Osteocyte (in vitro differentiated cells): ENCODE measurements around the gene GPR152. TPM values are rescaled to one million over a fixed set of nuclear protein-coding genes. Genes with fewer than 3 reads are reported as not detected.

Experiments
- DNase-seq: peaks from one replicate; pipeline ENCODE4 v3.0.0; 2021; ENCODE audit warnings: mixed read lengths; ENCODE audit not compliant: unreplicated experiment; ENCODE audit errors: extremely low spot score
- H3K27ac Mint-ChIP-seq: one replicate; pipeline ENCODE4 v1.8.0; 2021; ENCODE audit warnings: mild to moderate bottlenecking, mixed read lengths; ENCODE audit not compliant: unreplicated experiment
- H3K27me3 Mint-ChIP-seq: one replicate; pipeline ENCODE4 v1.8.0; 2021; ENCODE audit warnings: mixed read lengths; ENCODE audit not compliant: unreplicated experiment
- H3K36me3 Mint-ChIP-seq: one replicate; pipeline ENCODE4 v1.8.0; 2021; ENCODE audit warnings: mixed read lengths; ENCODE audit not compliant: unreplicated experiment
- H3K4me1 Mint-ChIP-seq: one replicate; pipeline ENCODE4 v1.8.0; 2021; ENCODE audit warnings: mixed read lengths; ENCODE audit not compliant: unreplicated experiment
- H3K4me3 Mint-ChIP-seq: one replicate; pipeline ENCODE4 v1.8.0; 2021; ENCODE audit warnings: mild to moderate bottlenecking, moderate library complexity, mixed read lengths; ENCODE audit not compliant: unreplicated experiment
- H3K9me3 Mint-ChIP-seq: one replicate; pipeline ENCODE4 v1.8.0; 2021; ENCODE audit warnings: mixed read lengths; ENCODE audit not compliant: unreplicated experiment
- CTCF ChIP-seq: fragments of 200-600 bp; sonication (generic); IDR thresholded peaks from 2 replicates; pipeline ENCODE4 v1.5.0; 2021; ENCODE audit warnings: antibody characterized with exemption, mild to moderate bottlenecking, moderate library complexity
- total RNA-seq: library from RNA; stranded (reverse); gene quantifications from 2 replicates; pipeline ENCODE4 v1.2.1, GENCODE V29; 2021

The GPR152 gene
- total RNA-seq, 1 donor from 2014 or later, result not detected

GRCh38 chr11:67422891-67423290, 29.6 kb downstream of the GPR152 start:
- TF ChIP-seq CTCF, result no peak
- H3K36me3 Mint-ChIP-seq, result no peaks in the 10 kb centered on the region
- no peaks in the 10 kb centered on the region for H3K27me3 Mint-ChIP-seq
- peaks cover 12% of the 10 kb centered on the region for H3K4me1 Mint-ChIP-seq
- H3K9me3 Mint-ChIP-seq, result no peaks in the 10 kb centered on the region
- H3K4me3 Mint-ChIP-seq, result no peak overlapping the region
- H3K27ac Mint-ChIP-seq, result no peak overlapping the region
- DNase-seq, result no peak

- no peaks in the 10 kb centered on the region for H3K27me3 Mint-ChIP-seq
- TF ChIP-seq CTCF, result no peak
- DNase-seq, result no peak
- H3K9me3 Mint-ChIP-seq, result no peaks in the 10 kb centered on the region
- H3K4me1 Mint-ChIP-seq, result peaks cover 15% of the 10 kb centered on the region
- H3K27ac Mint-ChIP-seq, result peak overlapping the region; percentile 76
- no peaks in the 10 kb centered on the region for H3K36me3 Mint-ChIP-seq
- peak overlapping the region; percentile 70 for H3K4me3 Mint-ChIP-seq
These were observed 31.0 kb downstream of the GPR152 start for GRCh38 chr11:67421430-67422031.

- peaks cover 21% of the 10 kb centered on the region for H3K4me1 Mint-ChIP-seq
- peak; percentile 97 for DNase-seq
- H3K9me3 Mint-ChIP-seq, result no peaks in the 10 kb centered on the region
- peak overlapping the region; percentile 70 for H3K4me3 Mint-ChIP-seq
- no peak for TF ChIP-seq CTCF
- peak overlapping the region; percentile 76 for H3K27ac Mint-ChIP-seq
- H3K27me3 Mint-ChIP-seq, result no peaks in the 10 kb centered on the region
- H3K36me3 Mint-ChIP-seq, result no peaks in the 10 kb centered on the region
These were observed 31.7 kb downstream of the GPR152 start for GRCh38 chr11:67420646-67421429.

GRCh38 chr11:67420147-67420645, 32.3 kb downstream of the GPR152 start:
- H3K27ac Mint-ChIP-seq, result peak overlapping the region; percentile 27
- H3K4me1 Mint-ChIP-seq, result peaks cover 21% of the 10 kb centered on the region
- no peak for TF ChIP-seq CTCF
- no peaks in the 10 kb centered on the region for H3K27me3 Mint-ChIP-seq
- no peak for DNase-seq
- no peaks in the 10 kb centered on the region for H3K36me3 Mint-ChIP-seq
- no peaks in the 10 kb centered on the region for H3K9me3 Mint-ChIP-seq
- peak overlapping the region; percentile 56 for H3K4me3 Mint-ChIP-seq

GRCh38 chr11:67419325-67420049, 33.0 kb downstream of the GPR152 start:
- TF ChIP-seq CTCF, result no peak
- DNase-seq, result no peak
- Mint-ChIP-seq H3K4me1 (peaks cover 21% of the 10 kb centered on the region), H3K27me3 (no peaks in the 10 kb centered on the region), H3K9me3 (no peaks in the 10 kb centered on the region), H3K27ac (no peak overlapping the region), H3K36me3 (no peaks in the 10 kb centered on the region), H3K4me3 (peak overlapping the region; percentile 14)
